ENCODE results near the gene ATP1A3.

The ATP1A3 gene

DNA sequence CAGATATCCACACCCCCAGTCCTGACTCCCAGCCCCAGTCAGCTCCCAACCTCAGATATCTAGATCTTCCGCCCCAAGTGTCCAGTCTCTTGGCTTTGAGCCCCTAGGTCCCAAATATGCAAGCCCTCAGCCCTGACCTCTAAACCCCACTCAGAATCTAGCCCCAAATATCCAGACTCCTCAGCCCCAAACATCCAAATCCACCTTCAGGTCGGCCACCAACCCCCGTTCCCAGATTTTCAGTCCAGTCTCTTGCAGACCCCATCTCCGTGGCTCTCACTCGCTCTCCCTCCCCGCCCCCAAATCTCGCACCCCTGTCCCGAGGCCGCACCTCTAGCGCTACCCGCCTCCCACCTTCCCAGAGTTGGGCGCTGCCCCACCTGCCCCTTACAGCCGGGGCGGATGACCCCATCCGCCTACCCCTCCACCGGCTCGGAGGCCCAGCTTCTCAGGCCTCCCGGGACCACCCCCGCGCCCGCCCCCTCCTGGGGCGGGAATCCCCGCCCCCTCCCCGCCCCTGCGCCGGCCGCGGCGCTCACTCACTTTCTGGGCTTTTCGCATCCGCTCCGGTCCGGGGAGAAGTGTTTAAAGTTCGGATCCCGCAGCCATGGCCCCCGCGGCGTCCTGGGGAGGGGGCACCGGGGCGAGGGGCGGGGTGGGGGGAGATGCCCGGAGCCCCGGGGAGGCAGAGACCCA lies 66.4 kb downstream of the ATP1A3 start:
- peak in 2 of 5 donors; percentile 30 to 40 for DNase-seq

GRCh38 chr19:41926763-41927496 lies 67.1 kb downstream of the ATP1A3 start:
- no peak for DNase-seq

- DNase-seq, result no peak
Measured at GRCh38 chr19:41926028-41926762, 67.8 kb downstream of the ATP1A3 start.

DNA sequence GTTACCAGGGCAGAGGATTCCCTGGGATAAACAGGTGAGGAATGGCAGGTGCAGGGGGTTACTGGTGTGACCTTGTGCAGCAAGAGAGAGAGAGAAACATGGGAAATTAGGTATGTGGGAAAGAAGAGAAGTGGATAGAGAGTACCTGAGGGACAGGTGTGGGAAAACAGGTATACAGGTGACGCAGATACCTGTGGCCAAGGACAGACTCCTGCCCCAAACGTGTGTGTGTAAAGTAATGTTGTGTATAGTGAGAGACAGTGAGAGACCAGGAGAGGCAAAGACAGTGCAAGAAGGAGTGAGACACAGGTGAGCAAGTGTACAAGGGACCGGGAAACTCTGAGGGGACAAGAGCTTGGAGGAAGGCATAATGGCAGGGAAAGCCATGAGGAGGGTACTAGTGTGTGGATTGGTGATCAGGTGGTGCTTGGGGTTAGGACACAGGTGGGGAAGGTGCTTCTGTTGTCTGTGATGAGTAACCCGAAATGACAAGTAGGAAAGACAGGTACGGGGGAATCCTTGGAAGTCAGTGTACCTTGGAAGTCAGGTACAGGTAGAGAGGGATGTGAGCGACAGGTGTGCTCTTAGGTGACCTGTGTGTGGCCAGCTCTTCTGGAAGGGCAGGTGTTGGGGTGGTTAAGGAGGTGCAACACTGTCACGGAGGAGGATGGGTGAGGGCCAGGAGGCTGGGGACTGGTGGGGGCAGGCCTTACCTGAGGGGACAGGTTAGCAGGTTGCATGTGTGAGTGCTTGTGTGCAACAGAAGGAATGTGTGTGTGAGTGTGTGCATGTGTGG lies 68.6 kb downstream of the ATP1A3 start:
- no peak for DNase-seq

DNA sequence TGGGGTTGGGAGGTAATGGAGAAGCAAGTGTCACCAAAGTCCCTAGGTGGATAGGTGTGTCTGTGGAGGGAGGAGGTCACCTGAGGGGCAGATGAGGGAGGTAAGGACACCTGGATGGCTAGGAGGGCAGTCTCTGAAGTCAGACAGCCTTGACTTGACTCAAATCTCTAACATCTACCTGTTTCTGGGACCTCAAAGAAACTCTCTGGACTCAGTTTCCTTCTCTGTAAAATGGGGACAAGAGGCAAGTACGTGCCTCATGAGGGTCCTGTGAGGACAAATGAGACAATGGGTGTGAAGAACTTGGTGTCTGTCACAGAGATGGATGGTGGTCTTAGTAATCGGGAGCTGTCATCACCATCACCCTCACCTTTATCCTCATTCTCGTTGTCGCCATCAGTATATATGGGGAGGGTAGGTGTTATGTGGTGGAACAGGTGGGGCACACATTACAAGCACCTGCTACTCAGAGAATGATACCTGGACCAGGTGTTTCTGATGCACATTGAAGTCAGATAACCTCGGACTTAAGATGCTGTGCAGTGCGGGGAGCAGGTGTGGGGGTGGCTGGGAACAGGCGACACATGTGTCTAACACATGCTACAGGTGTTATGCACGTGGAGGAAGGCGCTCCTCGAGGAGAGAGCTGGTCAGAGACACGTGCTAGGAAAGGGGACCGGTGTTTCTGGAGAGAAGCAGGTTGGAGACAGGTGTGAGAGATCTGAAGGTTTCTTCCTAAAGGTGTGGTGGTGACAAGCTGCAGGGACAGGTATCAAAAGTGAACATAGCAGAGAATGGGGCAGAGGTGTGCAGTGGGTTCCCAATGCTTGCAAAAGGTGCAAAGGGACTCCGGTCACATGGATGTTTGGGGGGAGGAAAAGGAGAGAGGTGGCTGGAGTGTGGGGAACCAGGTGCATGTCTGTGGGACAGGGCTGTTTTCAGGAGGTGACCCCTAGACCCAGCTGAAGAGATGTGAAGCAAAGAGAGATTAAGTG lies 69.6 kb downstream of the ATP1A3 start:
- DNase-seq, result no peak

DNA sequence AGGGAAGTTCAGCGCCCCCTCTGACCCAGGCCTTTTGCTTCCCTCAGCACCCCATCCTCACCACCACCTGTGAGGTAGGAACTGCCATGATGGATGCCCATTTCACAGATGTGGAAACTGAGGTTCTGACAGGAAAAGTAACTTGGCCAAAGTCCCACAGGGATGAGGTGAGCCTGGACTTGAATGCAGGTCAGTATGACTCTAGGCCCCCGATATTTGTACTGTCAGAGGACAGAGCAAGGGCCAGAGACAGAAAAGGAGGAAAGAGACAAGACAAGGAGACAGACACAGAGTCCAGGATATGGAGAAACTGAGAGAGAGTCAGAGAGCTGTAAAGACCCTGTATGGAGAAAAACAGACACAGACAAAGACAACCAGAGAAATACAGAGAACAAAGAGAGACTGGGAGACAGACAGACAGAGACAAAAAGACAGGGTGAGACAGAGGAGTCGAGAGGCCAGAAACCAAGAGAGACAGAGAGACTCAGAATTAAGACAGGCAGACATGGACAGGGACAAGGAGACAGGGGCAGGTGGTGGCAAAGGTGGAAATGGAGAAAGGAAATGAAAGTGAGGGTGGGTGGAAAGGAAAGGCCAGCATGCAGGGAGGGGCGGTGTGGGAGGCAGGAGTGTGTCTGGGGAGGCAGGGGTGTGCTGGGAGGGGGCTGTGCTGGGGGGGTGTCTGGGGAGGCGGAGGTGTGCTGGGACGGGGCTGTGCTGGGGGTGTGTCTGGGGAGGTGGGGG lies 70.8 kb downstream of the ATP1A3 start:
- no peak for DNase-seq

DNA sequence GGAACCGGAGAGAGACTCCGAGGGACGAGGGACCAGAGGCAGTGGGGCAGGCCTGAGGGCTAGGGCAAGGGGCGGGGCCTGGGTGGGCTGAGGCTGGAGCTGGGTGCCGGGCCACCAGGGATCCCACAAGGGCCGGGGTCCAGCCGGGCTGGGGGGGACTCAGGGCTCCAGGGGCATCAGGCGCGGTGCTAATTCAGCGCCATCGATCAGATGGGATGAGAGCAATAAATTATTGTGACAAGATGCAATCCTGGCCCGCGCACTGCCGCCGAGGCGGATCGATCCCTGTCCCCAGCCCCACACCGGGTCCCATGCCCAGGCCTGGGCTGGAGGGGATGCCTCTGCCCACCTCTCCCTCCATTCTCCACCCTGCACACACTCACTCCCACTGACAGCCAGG lies 71.4 kb downstream of the ATP1A3 start:
- no peak for DNase-seq

DNA sequence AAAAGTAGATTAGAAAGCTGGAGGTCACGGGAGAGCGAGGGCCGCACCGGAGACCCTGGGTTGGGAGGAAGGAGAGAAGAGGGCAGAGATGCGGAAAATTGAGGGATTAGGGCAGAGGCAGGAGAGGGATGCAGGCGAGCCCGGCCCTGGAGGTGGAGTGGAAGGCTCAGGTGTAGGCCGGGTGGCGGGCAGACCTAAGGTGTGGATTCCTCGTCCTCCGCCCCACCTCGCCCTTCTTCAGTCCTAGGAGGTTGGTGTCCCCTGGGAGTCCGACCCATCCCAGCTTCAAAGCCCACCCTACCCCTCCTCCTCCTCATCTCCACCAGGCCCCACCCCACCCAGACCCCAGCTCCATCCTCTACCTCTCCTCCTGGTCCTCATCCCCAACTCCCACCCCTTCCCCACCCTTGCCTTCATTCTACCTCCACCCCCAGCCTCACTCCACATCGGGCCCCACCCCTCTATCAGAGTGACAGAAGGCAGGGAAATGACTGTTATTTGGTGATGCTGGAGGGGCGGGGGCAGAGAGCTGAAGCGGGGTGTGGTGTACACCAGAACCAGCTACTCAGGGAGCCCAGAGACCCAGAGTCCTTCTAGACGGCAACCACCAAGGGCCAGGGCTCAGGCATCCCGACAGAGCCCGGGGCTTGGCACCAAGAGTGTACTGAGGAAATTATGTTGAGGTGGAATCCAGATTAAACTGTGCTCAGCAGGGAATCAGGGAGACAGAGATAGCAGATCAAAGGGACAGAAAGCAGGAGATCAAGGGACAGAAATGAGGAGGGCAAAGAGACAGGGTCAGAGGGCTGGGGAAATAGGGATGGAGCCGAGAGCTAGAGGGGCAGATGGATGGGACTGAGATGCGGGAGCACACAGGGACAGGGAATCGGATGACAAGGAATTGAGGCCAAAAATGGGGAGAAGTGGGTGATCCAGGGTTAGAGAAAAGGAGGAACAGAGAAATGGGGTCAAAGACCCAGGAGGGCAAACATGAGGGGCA lies 72.2 kb downstream of the ATP1A3 start:
- DNase-seq, result no peak

DNA sequence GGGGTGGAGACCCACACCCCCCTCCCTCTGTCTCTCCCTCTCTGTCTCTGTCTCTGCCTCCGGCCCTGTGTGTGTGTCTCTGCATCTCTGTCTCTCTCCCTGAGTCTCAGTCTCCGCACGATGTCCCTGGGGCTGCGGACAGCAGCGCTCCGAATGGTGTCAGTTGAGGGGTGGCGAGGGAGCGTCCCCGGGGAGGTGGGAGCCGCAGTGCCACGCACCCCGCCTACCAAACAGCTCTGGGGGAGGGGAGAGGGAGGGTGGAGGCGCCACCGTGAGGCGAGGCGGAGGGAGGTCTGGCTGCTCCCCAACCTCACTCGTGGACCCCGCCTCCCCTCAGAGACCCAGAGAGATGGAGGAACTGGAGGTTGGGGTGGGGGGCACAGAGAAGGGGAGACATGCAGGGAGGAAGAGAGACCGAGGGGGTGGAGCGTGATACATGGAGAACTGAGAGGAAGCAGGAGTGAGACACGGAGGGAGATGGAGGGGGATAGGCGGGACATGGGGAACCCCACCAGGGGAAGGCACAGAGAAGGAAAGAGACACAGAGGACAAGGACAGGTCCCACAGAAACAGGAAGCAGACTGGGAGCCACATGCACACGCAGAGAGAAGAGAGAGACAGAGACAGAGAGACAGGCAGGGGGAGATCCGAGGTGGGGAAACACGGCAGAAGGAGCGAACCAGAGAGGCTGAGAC lies 73.0 kb downstream of the ATP1A3 start:
- DNase-seq, result no peak

DNA sequence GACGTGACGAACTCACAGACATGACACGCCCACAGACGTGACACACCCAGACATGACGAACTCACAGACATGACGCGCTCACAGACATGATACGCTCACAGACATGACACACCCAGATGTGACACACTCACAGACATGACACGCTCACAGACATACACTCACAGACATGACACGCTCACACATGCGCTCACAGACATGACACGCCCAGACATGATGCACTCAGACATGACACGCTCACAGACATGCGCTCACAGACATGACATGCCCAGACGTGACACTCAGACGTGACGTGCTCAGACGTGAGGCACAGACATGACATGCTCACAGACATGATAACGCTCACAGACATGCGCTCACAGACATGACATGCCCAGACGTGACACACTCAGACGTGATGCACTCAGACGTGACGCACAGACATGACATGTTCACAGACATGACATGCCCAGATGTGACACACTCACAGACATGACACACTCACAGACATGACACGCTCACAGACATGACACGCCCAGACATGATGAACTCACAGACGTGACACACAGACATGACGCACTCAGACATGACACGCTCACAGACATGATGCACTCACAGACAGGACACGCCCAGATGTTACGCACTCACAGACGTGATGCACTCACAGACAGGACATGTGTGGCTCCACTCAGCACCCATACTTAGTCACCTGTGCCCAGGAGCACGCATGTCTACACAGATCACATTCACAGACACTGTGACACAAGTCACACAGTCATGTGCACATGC lies 73.9 kb downstream of the ATP1A3 start:
- DNase-seq, result no peak

- DNase-seq, result no peak
Measured at GRCh38 chr19:41918653-41919244, 75.3 kb downstream of the ATP1A3 start.

GRCh38 chr19:41918095-41918494 lies 75.9 kb downstream of the ATP1A3 start:
- no peak for DNase-seq

DNA sequence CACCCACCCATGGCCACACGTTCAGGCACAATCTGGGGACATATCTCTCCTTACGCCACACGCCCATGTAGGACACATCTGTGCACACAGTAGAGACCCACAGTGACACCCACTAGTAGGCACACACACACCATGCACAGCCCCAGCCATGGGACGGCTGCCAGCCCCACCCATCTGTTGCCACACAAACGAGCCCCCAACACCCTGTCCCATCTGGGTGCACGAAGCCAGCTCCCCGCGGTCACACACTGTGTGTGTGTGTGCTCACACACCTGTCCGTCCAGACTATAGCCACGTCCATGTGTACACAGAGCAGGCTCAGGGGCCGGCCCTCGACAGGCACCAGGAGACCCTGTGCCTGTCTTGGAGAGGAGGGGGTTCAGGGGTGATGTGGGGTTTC lies 76.4 kb downstream of the ATP1A3 start:
- no peak for DNase-seq

Data from T-helper 1 cell (primary cell).